HG03558 (cell line): Measurements from ENCODE around the gene CNR2.
"Not testable (repeated sequence)": the region's sequence is repeated elsewhere in the genome, so short reads cannot be mapped to it uniquely, and the experiment has no call there.

Source experiments
- ATAC-seq: cut with Tn5 transposase; IDR thresholded peaks from one replicate; pipeline ENCODE4 v1.9.1; 2021; ENCODE audit warnings: moderate number of reproducible peaks; ENCODE audit not compliant: unreplicated experiment; ENCODE audit errors: extremely low read depth

CNR2 gene

GRCh38 chr1:23922321-23922943 lies 9.3 kb upstream of the CNR2 start:
- no peak for ATAC-seq

GRCh38 chr1:23916209-23917131 lies 3.3 kb upstream of the CNR2 start:
- ATAC-seq: no peak

- no peak for ATAC-seq
Measured at GRCh38 chr1:23915466-23915865, 2.3 kb upstream of the CNR2 start.

GRCh38 chr1:23914921-23915320 lies 1.8 kb upstream of the CNR2 start:
- no peak for ATAC-seq

GRCh38 chr1:23911921-23912320 lies 1.2 kb downstream of the CNR2 start:
- no peak for ATAC-seq

- ATAC-seq: no peak
Measured at GRCh38 chr1:23910553-23911246, 2.5 kb downstream of the CNR2 start.

GRCh38 chr1:23910144-23910543 lies 3.0 kb downstream of the CNR2 start:
- ATAC-seq: no peak

GRCh38 chr1:23909412-23909811 lies 3.8 kb downstream of the CNR2 start:
- no peak for ATAC-seq

GRCh38 chr1:23908453-23909341 lies 4.5 kb downstream of the CNR2 start:
- ATAC-seq: no peak

GRCh38 chr1:23906731-23907130 lies 6.4 kb downstream of the CNR2 start:
- no peak for ATAC-seq

- ATAC-seq: no peak
Measured at GRCh38 chr1:23905461-23906025, 7.6 kb downstream of the CNR2 start.

- ATAC-seq: no peak
Measured at GRCh38 chr1:23904748-23905357, 8.3 kb downstream of the CNR2 start.

- ATAC-seq: no peak
Measured at GRCh38 chr1:23903754-23904153, 9.4 kb downstream of the CNR2 start.

- no peak for ATAC-seq
Measured at GRCh38 chr1:23902321-23903278, 10.6 kb downstream of the CNR2 start.

- not testable (repeated sequence) for ATAC-seq
Measured at GRCh38 chr1:23900017-23900416, 13.1 kb downstream of the CNR2 start.

- no peak for ATAC-seq
Measured at GRCh38 chr1:23899070-23899469, 14.1 kb downstream of the CNR2 start.

GRCh38 chr1:23897083-23897482 lies 16.1 kb downstream of the CNR2 start:
- no peak for ATAC-seq

GRCh38 chr1:23896491-23896890 lies 16.7 kb downstream of the CNR2 start:
- no peak for ATAC-seq
